GM18511 (cell line): ENCODE results near the gene HAUS7.
A peak's percentile ranks its signal among the peaks of the same experiment; 100 is the strongest.

Experiments
- ATAC-seq: cut with Tn5 transposase; IDR thresholded peaks from one replicate; pipeline ENCODE4 v1.9.1; 2021; ENCODE audit warnings: mild to moderate bottlenecking, moderate library complexity; ENCODE audit not compliant: unreplicated experiment

HAUS7 gene

DNA sequence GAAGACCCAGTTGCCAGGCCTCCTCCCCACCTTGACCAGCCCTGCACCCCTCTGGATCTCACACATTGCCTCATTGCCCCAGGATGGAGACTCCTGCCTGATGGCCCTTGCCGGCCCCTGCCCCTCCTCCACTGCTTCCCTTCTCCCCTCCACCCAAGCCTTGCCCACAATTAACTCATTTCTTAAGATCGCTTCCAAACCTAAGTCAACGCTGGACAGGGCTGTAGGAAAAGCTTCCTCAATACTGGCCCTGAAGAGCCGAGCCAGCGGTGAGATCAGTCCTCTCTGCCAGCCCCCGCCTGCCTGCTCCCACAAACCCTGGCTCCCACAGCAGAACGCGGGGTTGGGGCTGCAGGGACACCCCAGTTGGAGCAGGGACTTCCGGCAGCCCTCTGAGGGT lies 7.5 kb upstream of the HAUS7 start:
- no peak for ATAC-seq

DNA sequence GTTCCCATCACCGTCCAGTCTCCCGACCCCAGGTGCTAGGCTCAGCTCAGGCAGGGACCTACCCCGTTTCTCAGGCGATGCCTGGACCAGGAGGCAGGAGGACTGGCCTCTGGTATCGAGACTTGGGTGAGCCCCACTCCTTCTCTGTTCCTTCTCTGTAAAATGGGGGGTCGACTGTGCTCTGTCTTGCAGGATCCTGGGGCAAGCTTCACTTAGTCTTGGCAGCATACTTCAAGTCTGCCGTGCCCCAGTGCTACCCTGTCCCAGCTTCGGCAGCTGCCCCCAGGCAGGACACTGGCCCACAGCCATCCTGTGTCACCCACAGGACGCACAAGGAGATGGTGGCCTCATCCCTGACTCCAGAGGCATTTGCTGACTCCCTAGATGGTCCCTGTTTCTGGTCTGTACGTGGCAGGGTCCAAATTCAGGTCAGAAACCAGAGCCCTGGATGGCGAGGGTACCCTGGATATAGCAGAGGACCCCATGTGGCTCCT lies 7.0 kb upstream of the HAUS7 start:
- ATAC-seq, result no peak

DNA sequence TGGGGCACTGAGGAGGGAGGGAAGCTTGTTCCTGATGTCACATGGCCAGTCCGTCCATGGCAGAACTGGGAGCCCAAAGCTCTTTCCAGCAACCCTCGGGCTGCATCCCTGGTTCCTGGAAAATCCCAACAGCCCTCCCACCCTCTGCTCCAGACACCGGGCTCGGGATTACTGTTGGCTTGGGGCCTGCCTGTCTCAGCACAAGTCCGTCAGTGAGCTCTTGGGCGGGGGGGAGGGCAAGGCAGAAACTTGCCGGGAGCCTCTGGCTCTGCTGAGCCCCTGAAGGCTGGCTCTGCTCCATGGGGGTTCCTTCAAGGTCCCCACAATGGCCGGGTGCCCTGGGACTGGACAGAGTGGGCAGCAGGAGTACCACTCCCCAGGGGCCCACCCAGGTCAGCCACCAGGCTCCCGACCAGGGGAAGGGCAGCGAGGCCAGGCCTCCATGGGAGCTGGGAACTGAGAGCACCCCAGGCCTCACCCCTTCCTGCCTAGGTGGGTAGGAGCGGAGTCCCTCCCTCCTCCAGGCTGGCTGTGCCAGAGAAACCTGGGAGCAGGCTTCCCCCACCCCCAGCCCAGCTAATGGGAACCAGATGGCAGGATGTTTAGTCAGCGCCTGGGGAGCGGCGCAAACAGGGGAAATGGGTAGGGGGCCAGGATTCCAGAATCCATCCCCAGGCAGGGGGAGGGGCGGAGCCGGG lies 6.4 kb upstream of the HAUS7 start:
- no peak for ATAC-seq

DNA sequence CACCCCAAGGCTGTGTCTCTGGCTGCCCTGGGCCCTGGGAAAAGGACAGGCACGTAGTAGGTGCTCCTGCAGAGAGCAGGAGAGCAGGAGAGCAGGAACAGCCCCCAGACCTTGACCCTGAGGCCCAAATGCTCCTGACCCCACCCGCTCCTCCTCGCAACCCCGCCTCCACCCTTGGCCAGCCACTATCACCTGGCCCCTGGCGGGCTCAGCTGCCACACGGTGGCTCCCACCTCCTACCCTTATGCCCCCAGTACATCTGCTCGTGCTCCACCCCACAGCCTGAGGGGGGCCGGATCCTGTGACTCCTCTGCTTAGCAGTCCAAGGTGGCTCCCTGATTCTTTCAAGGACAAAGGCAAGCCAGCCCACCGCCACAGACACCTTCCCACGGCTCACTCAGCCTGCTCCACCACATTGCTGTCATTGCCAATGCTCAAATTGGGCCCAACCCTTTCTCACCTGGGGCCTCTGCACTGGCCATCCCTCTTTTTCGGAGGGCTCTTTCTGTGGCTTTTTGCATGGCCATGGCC lies 5.4 kb upstream of the HAUS7 start:
- ATAC-seq, result no peak

DNA sequence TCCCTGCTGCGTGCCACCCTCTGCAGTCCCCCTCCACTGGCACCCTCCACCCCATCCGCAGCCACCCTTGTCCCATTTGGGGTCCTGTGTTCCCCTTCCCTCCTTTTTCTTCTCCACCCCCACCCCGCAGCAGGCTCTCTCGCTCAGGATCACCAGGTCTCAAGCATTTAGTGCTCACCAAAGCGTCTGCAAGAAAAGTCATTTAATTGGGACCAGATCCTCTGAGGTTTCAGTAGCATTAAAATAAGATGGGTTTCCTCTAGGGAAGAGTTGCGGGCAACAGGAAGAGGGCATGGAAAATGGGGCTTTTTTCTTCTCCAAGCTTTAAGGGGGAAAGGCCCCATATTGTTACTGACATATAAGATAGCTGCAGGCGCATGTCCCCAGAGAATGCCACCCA lies 4.9 kb upstream of the HAUS7 start:
- ATAC-seq, result no peak

DNA sequence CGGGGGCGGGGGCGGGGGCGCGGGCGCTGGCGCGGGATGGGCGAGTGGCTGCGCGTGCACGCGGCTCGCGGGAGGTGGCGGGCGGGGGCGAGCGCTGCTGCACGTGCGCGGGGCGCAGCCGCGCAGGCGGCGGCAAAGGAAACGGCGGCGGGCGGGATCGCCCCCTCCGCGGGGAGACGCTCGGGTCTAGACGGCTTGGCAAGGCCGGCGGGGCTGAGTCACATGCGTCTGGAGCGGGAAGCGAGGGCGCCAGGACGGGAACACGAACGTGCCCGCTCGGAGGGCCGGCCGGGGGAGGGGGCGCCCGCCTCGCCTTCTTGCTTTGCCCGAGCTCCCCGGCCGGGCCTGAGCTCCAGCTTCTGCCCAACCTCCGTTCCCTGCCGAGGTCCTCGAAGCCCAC lies 4.3 kb upstream of the HAUS7 start:
- no peak for ATAC-seq

DNA sequence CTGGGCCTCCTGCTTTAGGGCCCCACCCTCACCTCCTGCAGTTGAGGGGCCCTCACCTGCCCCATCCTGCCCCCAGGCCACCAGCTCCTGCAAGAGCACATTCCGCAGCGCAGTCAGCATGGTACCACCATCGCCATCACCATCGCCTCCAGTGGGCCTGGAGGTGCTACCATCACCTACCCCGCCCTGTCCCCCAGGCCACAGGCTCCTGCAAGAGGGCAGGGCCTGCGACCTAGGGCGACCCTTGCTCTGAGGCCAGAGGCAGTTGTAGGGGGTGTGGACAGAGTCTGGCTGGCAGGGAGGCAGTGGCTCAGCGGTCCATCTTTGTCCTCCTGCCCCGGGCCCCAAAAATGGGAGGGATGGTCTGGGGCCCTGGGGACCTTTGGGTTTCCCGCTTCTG lies 3.9 kb upstream of the HAUS7 start:
- ATAC-seq, result no peak

DNA sequence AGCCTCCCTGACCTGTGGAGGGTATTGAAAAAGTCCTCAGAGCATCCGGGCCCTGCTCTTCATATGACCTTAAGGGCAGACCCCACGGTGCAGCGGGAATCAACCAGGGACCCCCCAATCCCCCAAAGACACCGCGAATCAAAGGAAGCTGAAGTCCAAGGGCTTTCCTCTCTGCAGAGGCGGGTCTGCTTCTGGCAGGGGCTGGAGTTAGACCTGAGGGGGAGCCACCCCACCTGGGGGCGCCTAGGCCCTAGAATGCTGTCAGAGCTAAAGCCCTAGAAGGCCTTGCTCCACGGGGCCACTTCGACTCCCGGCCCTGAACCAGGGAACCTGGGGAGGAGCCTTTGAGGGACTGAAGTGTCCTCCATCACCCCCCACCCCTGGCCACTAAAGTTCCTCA lies 2.8 kb upstream of the HAUS7 start:
- ATAC-seq, result no peak

DNA sequence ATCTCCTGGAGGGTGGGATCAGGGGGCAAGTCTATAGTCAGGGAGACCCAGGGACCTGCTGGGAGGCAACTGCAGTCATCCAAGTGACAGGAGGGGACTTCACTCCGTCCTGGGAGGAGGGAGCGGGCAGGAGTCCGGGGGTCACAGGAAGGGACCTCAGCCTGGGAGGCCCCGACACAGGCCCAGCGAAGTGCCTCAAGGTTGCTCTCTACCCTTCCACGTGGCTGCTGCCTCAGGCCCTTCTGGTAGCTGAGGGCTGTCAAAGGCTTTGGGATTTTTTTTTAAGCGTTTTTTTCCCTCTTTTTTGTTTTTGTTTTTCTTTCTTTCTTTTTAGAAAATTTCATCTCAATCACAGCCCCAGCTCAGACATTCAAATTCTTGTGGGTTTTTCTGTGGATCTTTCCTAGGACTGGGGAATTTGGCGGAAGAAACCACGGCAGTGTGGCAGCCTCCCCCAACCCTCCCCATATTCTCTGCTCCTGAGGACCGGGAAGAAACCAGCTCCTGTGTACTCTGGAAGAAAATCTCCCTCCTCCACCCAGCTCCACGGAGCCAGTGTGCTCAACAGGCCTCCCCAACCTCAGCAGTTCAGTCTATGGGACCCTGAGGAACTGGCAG lies 1.4 kb upstream of the HAUS7 start:
- no peak for ATAC-seq

DNA sequence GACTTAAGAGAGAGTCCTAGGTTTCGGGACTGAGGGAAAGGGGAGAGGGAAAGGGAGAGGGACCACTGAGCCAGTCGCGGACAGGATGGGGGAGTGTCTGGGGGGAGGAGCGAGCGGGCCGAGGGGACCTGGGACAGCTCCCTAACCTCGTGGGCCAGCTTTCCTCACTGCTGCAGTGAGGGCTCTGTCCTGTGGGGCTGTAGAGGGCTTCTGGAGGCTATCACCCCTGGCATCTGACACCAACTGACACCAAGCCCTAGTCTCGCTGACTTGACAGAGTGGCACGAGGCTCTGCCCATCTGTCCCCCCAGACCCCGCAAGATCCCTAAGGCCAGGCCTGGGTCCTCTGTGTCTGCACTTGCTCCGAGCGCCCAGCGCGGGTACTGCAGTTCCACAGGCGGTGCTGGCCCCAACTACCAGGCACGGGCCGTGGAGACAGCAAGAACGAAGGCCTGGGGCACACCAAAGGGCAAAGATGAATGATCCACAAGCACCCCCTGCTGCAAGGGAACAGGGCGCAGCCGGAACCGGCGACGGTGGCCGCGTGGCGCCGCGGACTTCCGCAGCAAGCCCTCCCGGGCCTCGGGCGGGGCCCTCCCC lies 465 bp downstream of the HAUS7 start:
- ATAC-seq, result peak; percentile 47

DNA sequence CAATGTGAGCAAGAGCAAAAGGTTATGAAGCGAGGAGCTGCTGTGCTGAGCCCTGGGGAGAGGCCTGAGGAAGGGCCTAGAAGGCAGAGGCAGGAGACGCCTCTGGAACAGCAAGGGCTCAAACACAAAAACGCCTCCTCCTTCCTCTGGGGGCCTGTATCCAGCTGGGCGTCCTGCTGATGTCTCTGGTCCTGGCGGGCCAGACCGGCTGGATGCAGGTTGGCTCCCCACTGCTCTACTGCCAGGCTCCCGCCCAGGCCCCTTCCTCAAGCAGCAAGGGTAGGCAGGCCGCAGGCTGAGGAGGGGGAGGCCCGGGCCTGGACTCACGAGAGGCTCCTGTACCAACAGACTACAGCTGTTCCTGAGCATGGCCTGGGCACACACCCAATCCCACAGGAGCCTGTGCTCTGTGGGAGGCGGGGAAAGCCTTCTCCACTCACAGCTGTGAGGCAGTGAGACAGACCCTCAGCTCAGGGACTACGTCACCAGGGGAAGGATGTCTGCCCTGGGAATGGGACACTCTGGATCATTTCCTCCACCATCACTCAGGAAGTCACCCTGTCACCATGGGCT lies 2.3 kb downstream of the HAUS7 start:
- no peak for ATAC-seq

DNA sequence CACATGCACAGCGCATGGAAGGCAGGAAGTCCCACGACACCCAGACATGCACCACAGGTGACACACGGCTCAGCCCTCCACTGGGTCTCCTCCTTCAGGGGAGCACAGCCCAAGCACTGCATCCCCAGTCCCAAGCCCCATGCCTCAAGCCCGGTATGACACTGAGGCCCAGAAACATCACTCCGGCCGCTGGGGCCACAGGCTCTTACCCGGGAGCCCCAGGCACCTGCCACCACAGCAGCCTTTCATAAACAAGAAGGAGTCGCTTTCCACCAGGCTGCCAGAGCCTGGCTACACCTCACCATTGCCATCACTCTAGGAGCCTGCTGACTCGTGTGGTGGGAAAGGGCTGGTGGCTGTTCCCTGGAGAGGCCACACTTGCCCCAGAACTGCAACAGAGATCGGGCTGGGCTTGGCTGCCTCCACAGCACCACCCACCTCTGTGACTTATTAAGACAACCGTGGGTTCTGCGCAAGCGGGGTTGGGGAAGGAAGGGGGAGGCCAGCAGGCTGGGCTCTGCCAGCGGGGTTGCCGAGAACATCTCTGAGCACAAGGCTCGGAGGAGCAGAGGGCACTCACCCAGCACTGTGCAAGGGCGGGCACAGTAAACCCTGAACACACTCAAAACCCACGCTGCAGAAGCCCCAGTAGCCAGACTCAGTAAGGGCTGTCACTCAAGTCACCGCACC lies 4.5 kb downstream of the HAUS7 start:
- no peak for ATAC-seq

DNA sequence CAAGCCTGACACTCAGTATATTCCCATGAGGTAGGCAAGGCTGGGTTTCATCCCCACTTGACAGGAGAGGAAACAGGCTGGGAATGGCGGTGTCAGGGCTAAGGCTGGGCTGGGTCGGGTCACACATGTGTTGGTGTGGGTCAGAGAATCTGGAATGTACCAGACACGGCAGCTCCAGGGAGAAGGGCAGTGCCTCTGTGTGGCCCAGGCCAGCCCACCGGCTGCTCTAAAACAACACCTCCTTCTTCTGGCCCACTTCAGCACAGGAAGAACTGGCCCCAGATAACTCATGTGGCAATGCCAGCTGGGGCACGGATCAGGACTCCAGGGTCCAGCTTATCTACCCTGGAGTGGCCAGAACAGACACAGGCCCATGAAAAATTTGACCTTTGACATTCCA lies 6.3 kb downstream of the HAUS7 start:
- no peak for ATAC-seq

DNA sequence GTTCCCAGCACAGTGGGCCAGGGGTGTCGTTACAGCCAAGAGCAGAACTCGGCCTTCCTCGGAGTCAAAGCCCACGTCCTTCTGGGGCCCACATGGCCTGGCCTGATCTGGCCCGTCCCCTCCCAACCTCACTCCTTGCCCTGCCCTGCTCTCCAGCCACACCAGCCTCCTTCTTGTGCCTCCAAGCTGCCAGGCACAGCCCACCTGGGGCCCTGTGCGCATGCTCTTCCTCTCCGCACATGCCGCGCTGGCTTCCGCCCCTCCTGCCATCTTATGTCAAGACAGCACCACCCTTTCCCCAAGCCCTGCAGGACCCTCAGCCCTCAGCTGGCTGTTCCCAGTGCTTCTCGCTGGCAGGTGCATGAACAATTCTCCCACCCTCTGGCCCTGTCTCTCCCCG lies 6.8 kb downstream of the HAUS7 start:
- no peak for ATAC-seq

DNA sequence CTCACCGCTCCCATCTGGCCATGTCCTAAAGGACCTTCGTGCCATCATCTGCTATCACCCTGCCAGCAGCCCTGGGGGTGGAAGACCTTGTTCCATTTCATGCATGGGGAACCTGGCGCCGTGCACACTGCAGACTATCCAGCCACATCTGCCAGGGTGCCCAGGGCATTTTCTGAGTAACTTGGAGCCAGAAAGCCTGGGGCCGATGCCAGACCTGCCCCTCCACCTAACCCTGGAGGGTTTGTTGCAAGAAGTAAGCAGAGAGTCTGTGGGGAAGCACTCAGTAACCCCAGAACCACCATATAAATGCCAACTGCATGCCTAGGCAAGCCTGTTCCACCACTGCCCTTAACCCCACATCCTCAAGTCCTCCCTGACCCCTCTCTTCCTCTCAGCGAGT lies 7.3 kb downstream of the HAUS7 start:
- ATAC-seq, result no peak

DNA sequence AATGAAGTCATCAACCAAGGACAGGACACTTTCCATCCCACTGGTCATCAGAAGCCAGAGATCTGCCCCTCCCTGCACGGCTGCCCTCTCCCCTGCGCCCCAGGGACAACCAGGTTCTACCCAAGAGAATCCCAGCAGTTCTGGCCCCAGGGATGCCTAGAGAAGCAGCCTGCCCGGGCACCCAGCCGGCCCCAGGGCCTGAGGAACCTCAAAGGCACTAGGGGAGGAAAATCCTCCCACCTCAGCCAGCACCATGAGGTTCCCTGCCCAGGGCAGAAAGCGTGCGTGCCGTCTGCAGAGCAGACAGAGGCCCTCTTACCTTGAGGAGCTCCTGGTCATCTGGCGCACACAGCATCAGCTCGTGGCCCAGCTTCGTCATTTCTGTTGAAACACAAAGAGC lies 8.1 kb downstream of the HAUS7 start:
- ATAC-seq, result no peak

DNA sequence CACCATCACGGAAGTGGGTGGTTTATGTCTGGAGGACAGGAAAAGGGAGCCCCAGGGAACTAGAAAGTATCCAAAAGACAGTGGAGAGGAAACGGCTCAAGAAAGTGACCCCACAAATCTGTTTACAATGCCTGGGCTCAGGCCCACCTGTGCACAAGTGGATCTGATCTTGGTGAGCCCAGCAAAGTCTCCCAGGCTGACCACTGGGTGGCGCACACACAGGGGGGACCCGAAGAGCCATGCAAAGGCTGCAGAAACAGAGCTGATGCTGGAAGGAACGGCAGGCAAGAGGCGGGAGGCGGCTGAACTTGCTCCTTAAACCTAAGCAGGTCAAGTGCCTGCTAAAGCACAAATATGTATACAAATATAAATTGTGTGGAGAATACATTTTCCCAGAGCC lies 9.6 kb downstream of the HAUS7 start:
- no peak for ATAC-seq

DNA sequence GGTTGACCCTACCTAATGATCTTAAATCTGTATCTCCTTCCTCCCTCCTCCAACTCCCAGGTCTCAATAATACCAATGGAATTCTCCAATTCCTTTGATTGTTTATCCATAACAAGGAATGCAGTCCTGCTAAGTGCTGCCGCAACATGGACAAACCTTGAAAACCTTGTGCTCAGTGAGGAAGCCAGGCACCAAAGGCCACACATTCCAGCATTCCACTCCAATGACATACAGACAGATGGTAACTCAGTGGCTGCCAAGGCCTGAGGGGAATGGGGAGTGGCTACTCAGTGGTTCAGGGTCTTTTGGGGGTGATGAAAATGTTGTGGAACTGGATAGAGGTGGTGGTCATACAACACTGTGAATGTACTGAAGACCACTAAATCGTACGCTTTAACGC lies 10.4 kb downstream of the HAUS7 start:
- ATAC-seq, result no peak

DNA sequence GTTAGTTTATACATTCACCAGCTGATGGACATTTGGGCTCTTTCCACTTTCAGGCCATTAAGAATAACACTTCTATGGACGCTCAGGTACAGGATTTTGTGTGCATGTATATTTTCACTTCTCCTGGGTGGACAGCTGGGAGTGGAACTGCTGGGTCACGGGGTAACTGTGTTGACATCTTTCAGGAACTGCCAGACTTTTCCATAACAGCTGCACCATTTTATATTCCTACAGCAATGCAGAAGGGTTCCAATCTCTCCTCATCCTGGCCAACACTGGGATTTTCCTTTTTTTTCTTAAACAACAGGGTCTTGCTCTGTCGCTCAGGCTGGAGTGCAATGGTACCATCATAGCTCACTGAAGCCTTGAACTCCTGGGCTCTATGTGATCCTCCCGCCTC lies 11.9 kb downstream of the HAUS7 start:
- ATAC-seq, result no peak

DNA sequence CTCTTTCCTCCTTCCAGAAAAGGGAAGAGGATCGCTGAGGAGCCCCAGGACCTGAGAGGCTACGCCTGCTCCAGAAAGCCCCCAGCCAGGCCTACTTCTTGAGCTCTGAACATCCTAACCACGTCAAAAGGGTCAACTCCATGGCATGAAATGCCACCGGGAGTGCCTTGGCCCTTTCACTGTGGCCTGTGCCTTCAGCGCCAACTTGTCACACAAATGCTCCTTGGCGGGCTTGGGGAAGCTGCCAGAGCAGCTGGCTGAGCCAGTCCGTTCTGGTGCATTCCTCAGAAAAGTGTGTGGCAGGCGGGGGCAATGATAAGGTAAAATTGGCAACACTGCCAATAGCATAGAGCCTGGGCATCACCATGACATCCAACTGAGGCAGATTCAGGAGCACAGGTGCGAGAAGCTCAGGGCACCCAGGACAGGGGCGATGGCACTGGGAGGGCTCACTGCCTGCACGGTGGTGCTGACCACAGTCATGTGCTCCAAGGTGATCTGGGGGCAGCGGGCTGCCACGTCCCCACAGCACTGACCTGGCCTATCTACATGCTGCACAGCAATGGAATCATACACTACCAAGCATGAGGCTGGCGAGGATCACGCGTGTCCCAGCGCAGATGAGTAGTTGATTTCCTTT lies 12.4 kb downstream of the HAUS7 start:
- ATAC-seq, result no peak
